SK-N-SH treated with all-trans-retinoic acid at 6 μM for 48 hours (cell line): Measurements from ENCODE around the gene KAT6B.

Source experiments
- ATAC-seq: fragments of 200-7000 bp; cut with Tn5 transposase; 3 replicates; pipeline ENCODE4 v1.9.1; 2020; ENCODE audit warnings: mild to moderate bottlenecking, moderate library complexity
- ARNTL ChIP-seq: fragments of 450-650 bp; formaldehyde crosslinking; IDR thresholded peaks from 2 replicates; pipeline ENCODE4 v1.5.0; 2020; ENCODE audit warnings: low read depth, mild to moderate bottlenecking, moderate library complexity, borderline replicate concordance
- CSDC2 ChIP-seq: fragments of 250-450 bp; sonication (Bioruptor Pico); IDR thresholded peaks from 2 replicates; pipeline ENCODE4 v1.5.0; 2020; ENCODE audit warnings: mild to moderate bottlenecking, moderate library complexity
- GLIS3 ChIP-seq: fragments of 250-450 bp; sonication (Bioruptor Pico); IDR thresholded peaks from 2 replicates; pipeline ENCODE4 v1.5.0; 2020; ENCODE audit warnings: mild to moderate bottlenecking, moderate library complexity
- ISL1 ChIP-seq: fragments of 250-450 bp; sonication (Bioruptor Pico); IDR thresholded peaks from 2 replicates; pipeline ENCODE4 v2.1.2; 2022; ENCODE audit warnings: mild to moderate bottlenecking, moderate library complexity
- OSR1 ChIP-seq: fragments of 250-450 bp; sonication (Bioruptor Pico); IDR thresholded peaks from 2 replicates; pipeline ENCODE4 v1.8.0; 2022; ENCODE audit warnings: moderate library complexity, mild to moderate bottlenecking, inconsistent platforms
- POU6F1 ChIP-seq: fragments of 250-450 bp; sonication (Bioruptor Pico); IDR thresholded peaks from 2 replicates; pipeline ENCODE4 v1.8.0; 2021; ENCODE audit warnings: low read depth, mild to moderate bottlenecking, moderate library complexity, borderline replicate concordance
- PPARA ChIP-seq: fragments of 250-450 bp; sonication (Bioruptor Pico); IDR thresholded peaks from 2 replicates; pipeline ENCODE4 v1.5.0; 2020; ENCODE audit warnings: mild to moderate bottlenecking, borderline replicate concordance
- RARB ChIP-seq: fragments of 250-450 bp; sonication (Bioruptor Pico); IDR thresholded peaks from 2 replicates; pipeline ENCODE4 v1.8.0; 2021; ENCODE audit warnings: mild to moderate bottlenecking, moderate library complexity
- SNAI2 ChIP-seq: fragments of 250-450 bp; sonication (Bioruptor Pico); IDR thresholded peaks from 2 replicates; pipeline ENCODE4 v1.5.0; 2020; ENCODE audit warnings: mild to moderate bottlenecking, moderate library complexity
- TCF4 ChIP-seq: fragments of 250-450 bp; sonication (Bioruptor Pico); IDR thresholded peaks from 2 replicates; pipeline ENCODE4 v1.8.0; 2021; ENCODE audit warnings: mild to moderate bottlenecking, moderate library complexity, borderline replicate concordance
- TOX ChIP-seq: fragments of 250-450 bp; sonication (Bioruptor Pico); IDR thresholded peaks from 2 replicates; pipeline ENCODE4 v1.8.0; 2021; ENCODE audit warnings: mild to moderate bottlenecking, moderate library complexity, borderline replicate concordance
- ZFP3 ChIP-seq: fragments of 250-450 bp; sonication (Bioruptor Pico); IDR thresholded peaks from 2 replicates; pipeline ENCODE4 v1.5.0; 2020; ENCODE audit warnings: mild to moderate bottlenecking, moderate library complexity
- ZFP30 ChIP-seq: fragments of 450-650 bp; formaldehyde crosslinking; IDR thresholded peaks from 2 replicates; pipeline ENCODE4 v1.5.0; 2022; ENCODE audit warnings: mild to moderate bottlenecking, moderate library complexity
- ZNF565 ChIP-seq: fragments of 450-650 bp; formaldehyde crosslinking; conservative IDR thresholded peaks from 2 replicates; pipeline ENCODE4 v1.5.0; 2020; ENCODE audit warnings: low read depth, mild to moderate bottlenecking, moderate library complexity
- ZNF70 ChIP-seq: fragments of 450-650 bp; formaldehyde crosslinking; IDR thresholded peaks from 2 replicates; pipeline ENCODE4 v1.5.0; 2020; ENCODE audit warnings: mild to moderate bottlenecking, moderate library complexity
- ZNF8 ChIP-seq: fragments of 450-650 bp; formaldehyde crosslinking; IDR thresholded peaks from 2 replicates; pipeline ENCODE4 v1.5.0; 2020; ENCODE audit warnings: mild to moderate bottlenecking, moderate library complexity
- TF ChIP-seq, protein P1 (sequence below): fragments of 250-450 bp; sonication (Bioruptor Pico); IDR thresholded peaks from 2 replicates; pipeline ENCODE4 v1.5.1; 2021; ENCODE audit warnings: mild to moderate bottlenecking, moderate library complexity
- TF ChIP-seq, protein P2 (sequence below): fragments of 250-450 bp; sonication (Bioruptor Pico); IDR thresholded peaks from 2 replicates; pipeline ENCODE4 v1.5.1; 2020; ENCODE audit warnings: low read depth, mild to moderate bottlenecking, moderate library complexity
- TF ChIP-seq, protein P3 (sequence below): fragments of 250-450 bp; sonication (Bioruptor Pico); IDR thresholded peaks from 2 replicates; pipeline ENCODE4 v1.8.0; 2020; ENCODE audit warnings: mild to moderate bottlenecking, moderate library complexity, borderline replicate concordance

KAT6B gene

DNA sequence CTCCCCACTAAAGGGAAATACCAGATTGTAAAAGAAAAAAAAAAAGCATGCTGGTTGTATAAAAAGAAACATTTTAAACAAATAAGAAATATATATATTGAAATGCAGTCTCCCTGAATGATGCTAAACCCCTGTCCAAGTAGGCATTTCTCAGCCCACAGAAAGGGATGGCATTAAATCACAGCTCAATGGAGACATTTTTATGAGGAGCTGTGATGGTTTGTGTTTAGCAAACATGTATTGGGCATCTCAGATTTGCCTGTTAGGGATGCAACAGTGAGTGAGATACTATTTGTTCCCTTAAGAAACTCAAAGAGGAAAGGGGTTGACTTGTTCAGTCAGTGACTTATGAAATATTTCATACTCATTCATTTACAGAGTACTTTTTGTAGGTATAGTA is 51.5 kb downstream of the KAT6B start:
- TF ChIP-seq, protein P1, sequence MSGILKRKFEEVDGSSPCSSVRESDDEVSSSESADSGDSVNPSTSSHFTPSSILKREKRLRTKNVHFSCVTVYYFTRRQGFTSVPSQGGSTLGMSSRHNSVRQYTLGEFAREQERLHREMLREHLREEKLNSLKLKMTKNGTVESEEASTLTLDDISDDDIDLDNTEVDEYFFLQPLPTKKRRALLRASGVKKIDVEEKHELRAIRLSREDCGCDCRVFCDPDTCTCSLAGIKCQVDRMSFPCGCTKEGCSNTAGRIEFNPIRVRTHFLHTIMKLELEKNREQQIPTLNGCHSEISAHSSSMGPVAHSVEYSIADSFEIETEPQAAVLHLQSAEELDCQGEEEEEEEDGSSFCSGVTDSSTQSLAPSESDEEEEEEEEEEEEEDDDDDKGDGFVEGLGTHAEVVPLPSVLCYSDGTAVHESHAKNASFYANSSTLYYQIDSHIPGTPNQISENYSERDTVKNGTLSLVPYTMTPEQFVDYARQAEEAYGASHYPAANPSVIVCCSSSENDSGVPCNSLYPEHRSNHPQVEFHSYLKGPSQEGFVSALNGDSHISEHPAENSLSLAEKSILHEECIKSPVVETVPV (CRISPR knock-in tag) = no peak
- TF ChIP-seq TCF4 (CRISPR knock-in tag) = no peak
- TF ChIP-seq SNAI2 = no peak
- TF ChIP-seq, protein P2, sequence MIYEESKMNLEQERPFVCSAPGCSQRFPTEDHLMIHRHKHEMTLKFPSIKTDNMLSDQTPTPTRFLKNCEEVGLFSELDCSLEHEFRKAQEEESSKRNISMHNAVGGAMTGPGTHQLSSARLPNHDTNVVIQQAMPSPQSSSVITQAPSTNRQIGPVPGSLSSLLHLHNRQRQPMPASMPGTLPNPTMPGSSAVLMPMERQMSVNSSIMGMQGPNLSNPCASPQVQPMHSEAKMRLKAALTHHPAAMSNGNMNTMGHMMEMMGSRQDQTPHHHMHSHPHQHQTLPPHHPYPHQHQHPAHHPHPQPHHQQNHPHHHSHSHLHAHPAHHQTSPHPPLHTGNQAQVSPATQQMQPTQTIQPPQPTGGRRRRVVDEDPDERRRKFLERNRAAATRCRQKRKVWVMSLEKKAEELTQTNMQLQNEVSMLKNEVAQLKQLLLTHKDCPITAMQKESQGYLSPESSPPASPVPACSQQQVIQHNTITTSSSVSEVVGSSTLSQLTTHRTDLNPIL (CRISPR knock-in tag) = no peak
- no peak for TF ChIP-seq TOX (CRISPR knock-in tag)
- no peak for TF ChIP-seq POU6F1 (CRISPR knock-in tag)
- TF ChIP-seq CSDC2 = no peak
- TF ChIP-seq ARNTL (CRISPR knock-in tag) = no peak
- no peak for TF ChIP-seq PPARA (CRISPR knock-in tag)
- TF ChIP-seq ZFP3 (CRISPR knock-in tag) = no peak
- TF ChIP-seq, protein P3, sequence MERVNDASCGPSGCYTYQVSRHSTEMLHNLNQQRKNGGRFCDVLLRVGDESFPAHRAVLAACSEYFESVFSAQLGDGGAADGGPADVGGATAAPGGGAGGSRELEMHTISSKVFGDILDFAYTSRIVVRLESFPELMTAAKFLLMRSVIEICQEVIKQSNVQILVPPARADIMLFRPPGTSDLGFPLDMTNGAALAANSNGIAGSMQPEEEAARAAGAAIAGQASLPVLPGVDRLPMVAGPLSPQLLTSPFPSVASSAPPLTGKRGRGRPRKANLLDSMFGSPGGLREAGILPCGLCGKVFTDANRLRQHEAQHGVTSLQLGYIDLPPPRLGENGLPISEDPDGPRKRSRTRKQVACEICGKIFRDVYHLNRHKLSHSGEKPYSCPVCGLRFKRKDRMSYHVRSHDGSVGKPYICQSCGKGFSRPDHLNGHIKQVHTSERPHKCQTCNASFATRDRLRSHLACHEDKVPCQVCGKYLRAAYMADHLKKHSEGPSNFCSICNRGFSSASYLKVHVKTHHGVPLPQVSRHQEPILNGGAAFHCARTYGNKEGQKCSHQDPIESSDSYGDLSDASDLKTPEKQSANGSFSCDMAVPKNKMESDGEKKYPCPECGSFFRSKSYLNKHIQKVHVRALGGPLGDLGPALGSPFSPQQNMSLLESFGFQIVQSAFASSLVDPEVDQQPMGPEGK (CRISPR knock-in tag) = no peak
- TF ChIP-seq ISL1 (CRISPR knock-in tag) = no peak
- TF ChIP-seq ZFP30 (CRISPR knock-in tag) = no peak
- no peak for ATAC-seq

- peak; percentile 67 for ATAC-seq
- TF ChIP-seq ZNF8 (peak; percentile 77; the same call in 1 of the 2 replicates), ZNF70 (no peak), TOX (CRISPR knock-in tag) (peak; percentile 43; the same call in 1 of the 2 replicates)
- TF ChIP-seq, all 23 proteins: peak for 2
Observed at GRCh38 chr10:74880041-74880440, 53.6 kb downstream of the KAT6B start.

DNA sequence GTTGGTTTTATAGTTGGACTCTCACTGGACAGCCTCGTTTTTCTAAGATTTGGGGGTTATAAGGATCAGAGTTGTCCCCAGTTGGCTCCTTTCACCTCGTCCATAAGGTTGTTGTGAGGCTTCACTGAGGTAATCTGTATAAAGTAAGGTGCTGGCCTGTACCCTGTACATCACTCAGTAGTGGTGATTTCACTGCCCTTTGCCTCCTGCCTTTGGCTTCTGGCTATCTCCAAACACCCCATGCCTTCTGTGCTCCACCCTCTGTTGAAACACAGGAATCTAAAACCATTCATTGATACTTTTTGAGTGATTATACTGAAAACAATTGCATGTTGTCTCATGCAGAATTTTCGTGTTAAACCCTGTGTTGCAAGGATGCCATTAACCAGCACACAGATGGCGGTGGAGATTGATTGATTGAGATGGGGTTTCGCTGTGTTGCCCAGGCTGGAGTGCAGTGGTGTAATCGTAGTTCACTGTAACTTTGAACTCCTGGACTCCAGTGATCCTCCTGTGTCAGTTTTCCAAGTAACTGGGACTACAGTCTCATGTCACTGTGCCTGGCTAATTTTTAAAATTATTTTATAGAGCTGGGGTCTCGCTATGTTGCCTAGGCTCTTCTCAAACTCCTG is 55.0 kb downstream of the KAT6B start:
- TF ChIP-seq OSR1 (CRISPR knock-in tag) (no peak), ZFP30 (CRISPR knock-in tag) (no peak), ISL1 (CRISPR knock-in tag) (no peak), ZFP3 (CRISPR knock-in tag) (no peak), PPARA (CRISPR knock-in tag) (no peak), GLIS3 (CRISPR knock-in tag) (no peak), CSDC2 (no peak), ZNF565 (no peak), RARB (CRISPR knock-in tag) (no peak)
- TF ChIP-seq, protein P1 (CRISPR knock-in tag) = no peak
- TF ChIP-seq, protein P3 (CRISPR knock-in tag) = no peak
- no peak for ATAC-seq
